ENCODE measurements around the gene CALHM3.

The CALHM3 gene

DNA sequence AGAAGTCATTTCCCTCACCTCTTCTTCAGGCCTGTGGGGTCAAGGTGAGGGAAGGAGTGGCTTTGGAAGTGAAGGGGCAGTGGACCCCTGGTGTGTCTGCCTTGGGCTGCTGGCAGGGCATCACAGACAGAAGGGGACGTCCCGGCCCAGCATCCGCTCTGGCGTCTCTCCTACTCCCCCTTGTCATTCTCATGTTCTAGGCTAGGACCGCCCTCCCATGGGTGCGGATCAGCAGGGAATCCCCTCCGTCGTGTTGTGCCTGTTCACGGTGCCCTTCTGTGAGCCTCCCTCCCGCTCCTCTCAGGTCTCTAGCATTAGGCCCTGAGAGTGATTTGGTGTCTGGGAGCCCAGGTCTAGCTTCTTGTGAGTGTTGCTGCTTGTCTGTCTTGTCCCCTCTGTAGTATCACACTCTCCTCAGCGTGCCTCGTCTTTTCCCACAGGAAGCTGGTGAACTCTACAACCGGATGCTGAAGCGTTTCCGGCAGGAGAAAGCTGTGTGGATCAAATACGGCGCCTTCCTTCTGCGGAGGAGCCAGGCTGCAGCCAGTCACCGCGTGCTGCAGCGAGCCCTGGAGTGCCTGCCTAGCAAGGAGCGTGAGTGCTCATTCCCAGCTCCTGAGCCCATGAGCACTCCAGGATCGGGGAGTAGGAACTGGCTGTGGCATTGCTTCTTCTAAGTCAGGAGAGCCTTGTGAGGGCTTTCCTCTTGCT is 35.4 kb downstream of the CALHM3 start:
- H3K27ac ChIP-seq (ENCODE audit: low read depth, low read length): peak overlapping the region; percentile 41
- peaks cover 24 to 70% (median 53%) of the 10 kb centered on the region in 5 donors for H3K4me1 ChIP-seq (ENCODE audit: control insufficient read depth in 5 of 5, insufficient read depth in 5 of 5, low read length in 5 of 5)
- peaks cover 3 to 83% (median 79%) of the 10 kb centered on the region in 5 donors for H3K36me3 ChIP-seq (ENCODE audit: control insufficient read depth in 5 of 5, insufficient read depth in 5 of 5, low read length in 5 of 5)

DNA sequence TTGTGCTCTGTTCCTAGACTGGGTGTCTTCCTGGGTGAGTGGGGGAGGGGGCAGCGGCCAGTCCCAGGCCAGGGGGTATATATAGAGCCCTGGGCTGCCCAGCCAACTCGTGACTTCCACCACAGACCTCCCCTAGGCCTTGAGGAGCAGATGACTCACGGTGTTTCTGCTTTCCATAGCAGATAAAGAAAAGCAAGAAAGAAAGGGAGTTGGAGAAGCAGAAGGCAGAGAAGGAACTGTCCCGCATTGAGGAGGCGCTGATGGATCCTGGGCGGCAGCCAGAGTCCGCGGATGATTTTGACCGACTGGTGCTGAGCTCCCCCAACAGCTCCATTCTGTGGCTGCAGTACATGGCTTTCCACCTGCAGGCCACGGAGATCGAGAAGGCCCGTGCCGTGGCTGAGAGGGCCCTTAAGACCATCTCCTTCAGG is 37.0 kb downstream of the CALHM3 start:
- Histone ChIP-seq H3K4me3 (ENCODE audit: low read depth in 1 of 5, low read length in 5 of 5) (no peak overlapping the region), H3K27me3 (ENCODE audit: control insufficient read depth in 5 of 5, insufficient read depth in 4 of 5, low read length in 5 of 5) (no peaks in the 10 kb centered on the region), H3K4me1 (ENCODE audit: control insufficient read depth in 5 of 5, insufficient read depth in 5 of 5, low read length in 5 of 5) (peaks cover 15 to 57% (median 39%) of the 10 kb centered on the region in 5 donors), H3K27ac (ENCODE audit: low read depth, low read length) (peak overlapping the region; percentile 30), H3K9ac (ENCODE audit: low read length in 5 of 5) (peak overlapping the region in 1 of 5 donors; percentile 7), H3K36me3 (ENCODE audit: control insufficient read depth in 5 of 5, insufficient read depth in 5 of 5, low read length in 5 of 5) (peaks cover 3 to 87% (median 80%) of the 10 kb centered on the region in 5 donors), H3K9me3 (ENCODE audit: control insufficient read depth in 5 of 5, low read length in 5 of 5) (no peaks in the 10 kb centered on the region)

More for the DNA sequence above, 35.4 kb downstream of the CALHM3 start:
- H3K9ac ChIP-seq (ENCODE audit: low read length in 5 of 5): no peak overlapping the region
- no peaks in the 10 kb centered on the region for H3K27me3 ChIP-seq (ENCODE audit: control insufficient read depth in 5 of 5, insufficient read depth in 4 of 5, low read length in 5 of 5)
- no peak overlapping the region for H3K4me3 ChIP-seq (ENCODE audit: low read depth in 1 of 5, low read length in 5 of 5)
- no peaks in the 10 kb centered on the region for H3K9me3 ChIP-seq (ENCODE audit: control insufficient read depth in 5 of 5, low read length in 5 of 5)

DNA sequence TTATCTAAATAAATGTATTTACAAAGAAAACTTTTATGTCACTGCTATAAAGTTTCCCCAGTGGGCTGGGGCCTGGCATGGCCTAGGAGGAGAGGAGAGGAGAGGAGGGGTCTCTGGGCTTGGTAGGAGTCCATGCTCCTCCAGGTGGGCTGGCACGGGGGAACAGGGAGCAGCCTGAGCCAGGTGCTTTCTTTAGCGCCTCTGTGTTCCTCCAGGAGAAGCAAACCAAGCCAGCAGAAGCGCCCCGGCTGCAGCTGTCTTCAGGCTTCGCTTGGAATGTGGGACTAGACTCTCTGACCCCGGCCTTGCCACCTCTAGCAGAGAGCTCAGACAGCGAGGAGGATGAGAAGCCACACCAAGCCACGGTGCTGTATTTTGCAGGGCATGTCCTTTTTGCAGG is 37.4 kb downstream of the CALHM3 start:
- Histone ChIP-seq H3K27ac (ENCODE audit: low read depth, low read length) (no peak overlapping the region), H3K4me1 (ENCODE audit: control insufficient read depth in 5 of 5, insufficient read depth in 5 of 5, low read length in 5 of 5) (peaks cover 13 to 53% (median 35%) of the 10 kb centered on the region in 5 donors), H3K4me3 (ENCODE audit: low read depth in 1 of 5, low read length in 5 of 5) (no peak overlapping the region), H3K27me3 (ENCODE audit: control insufficient read depth in 5 of 5, insufficient read depth in 4 of 5, low read length in 5 of 5) (no peaks in the 10 kb centered on the region), H3K9ac (ENCODE audit: low read length in 5 of 5) (no peak overlapping the region), H3K36me3 (ENCODE audit: control insufficient read depth in 5 of 5, insufficient read depth in 5 of 5, low read length in 5 of 5) (peaks cover 3 to 87% (median 80%) of the 10 kb centered on the region in 5 donors), H3K9me3 (ENCODE audit: control insufficient read depth in 5 of 5, low read length in 5 of 5) (no peaks in the 10 kb centered on the region)

DNA sequence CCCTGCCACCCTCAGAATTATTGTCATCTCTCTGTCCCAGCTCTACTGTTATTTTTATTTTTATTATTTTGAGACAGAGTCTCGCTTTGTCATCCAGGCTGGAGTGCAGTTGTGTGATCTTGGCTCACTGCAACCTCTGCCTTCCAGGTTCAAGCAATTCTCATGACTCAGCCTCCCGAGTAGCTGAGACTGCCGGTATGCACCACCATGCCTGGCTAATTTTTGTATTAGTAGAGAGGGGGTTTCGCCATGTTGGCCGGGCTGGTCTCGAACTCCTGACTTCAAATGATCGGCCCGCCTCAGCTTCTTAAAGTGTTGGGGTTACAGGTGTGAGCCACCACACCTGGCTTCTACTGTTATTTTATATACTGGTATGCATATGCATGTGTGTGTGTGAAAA is 37.8 kb downstream of the CALHM3 start:
- no peaks in the 10 kb centered on the region for H3K27me3 ChIP-seq (ENCODE audit: control insufficient read depth in 5 of 5, insufficient read depth in 4 of 5, low read length in 5 of 5)
- H3K36me3 ChIP-seq (ENCODE audit: control insufficient read depth in 5 of 5, insufficient read depth in 5 of 5, low read length in 5 of 5): peaks cover 3 to 88% (median 79%) of the 10 kb centered on the region in 5 donors
- no peak overlapping the region for H3K4me3 ChIP-seq (ENCODE audit: low read depth in 1 of 5, low read length in 5 of 5)
- H3K27ac ChIP-seq (ENCODE audit: low read depth, low read length): no peak overlapping the region
- H3K4me1 ChIP-seq (ENCODE audit: control insufficient read depth in 5 of 5, insufficient read depth in 5 of 5, low read length in 5 of 5): peaks cover 9 to 48% (median 31%) of the 10 kb centered on the region in 5 donors
- H3K9me3 ChIP-seq (ENCODE audit: control insufficient read depth in 5 of 5, low read length in 5 of 5): no peaks in the 10 kb centered on the region
- H3K9ac ChIP-seq (ENCODE audit: low read length in 5 of 5): no peak overlapping the region

DNA sequence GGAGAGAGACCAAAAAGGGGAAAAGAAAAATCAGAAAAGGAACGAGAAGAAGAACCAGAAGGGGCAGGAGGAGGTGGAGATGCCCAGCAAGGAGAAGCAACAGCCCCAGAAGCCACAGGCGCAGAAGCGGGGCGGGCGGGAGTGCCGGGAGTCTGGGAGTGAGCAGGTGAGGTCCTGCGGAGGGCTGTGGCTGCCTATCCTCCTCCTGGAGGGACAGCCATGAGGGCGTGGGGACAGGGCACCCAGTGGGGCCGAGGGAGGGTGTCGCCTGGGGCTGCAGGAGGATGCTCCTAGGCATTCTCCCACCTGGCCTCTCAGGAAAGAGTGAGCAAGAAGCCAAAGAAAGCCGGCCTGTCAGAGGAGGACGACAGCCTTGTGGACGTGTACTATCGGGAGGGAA is 38.6 kb downstream of the CALHM3 start:
- peaks cover 3 to 85% (median 78%) of the 10 kb centered on the region in 5 donors for H3K36me3 ChIP-seq (ENCODE audit: control insufficient read depth in 5 of 5, insufficient read depth in 5 of 5, low read length in 5 of 5)
- no peak overlapping the region for H3K9ac ChIP-seq (ENCODE audit: low read length in 5 of 5)
- H3K27ac ChIP-seq (ENCODE audit: low read depth, low read length): no peak overlapping the region
- H3K4me3 ChIP-seq (ENCODE audit: low read depth in 1 of 5, low read length in 5 of 5): no peak overlapping the region
- H3K4me1 ChIP-seq (ENCODE audit: control insufficient read depth in 5 of 5, insufficient read depth in 5 of 5, low read length in 5 of 5): peaks cover 3 to 41% (median 23%) of the 10 kb centered on the region in 5 donors
- no peaks in the 10 kb centered on the region for H3K27me3 ChIP-seq (ENCODE audit: control insufficient read depth in 5 of 5, insufficient read depth in 4 of 5, low read length in 5 of 5)
- H3K9me3 ChIP-seq (ENCODE audit: control insufficient read depth in 5 of 5, low read length in 5 of 5): no peaks in the 10 kb centered on the region

DNA sequence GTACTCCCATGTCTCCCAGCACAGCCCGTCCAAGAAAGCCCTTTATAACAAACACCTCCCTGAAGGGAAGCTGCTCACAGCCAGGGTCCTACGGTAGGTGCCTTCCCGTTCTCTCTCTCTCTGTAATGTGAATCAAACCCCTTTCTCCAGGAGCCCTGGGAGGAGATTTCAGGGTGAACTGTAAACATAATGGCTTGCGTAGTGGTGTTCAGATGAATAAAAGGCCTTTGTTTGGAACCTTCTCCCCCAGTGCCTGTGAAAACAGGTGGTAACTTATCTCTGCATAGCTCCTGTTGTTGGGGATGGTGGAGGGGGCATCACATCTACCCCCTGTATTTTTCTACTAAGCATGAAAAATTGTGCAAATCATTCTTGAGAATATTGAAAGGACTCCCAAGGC is 39.3 kb downstream of the CALHM3 start:
- Histone ChIP-seq H3K4me3 (ENCODE audit: low read depth in 1 of 5, low read length in 5 of 5) (no peak overlapping the region), H3K9me3 (ENCODE audit: control insufficient read depth in 5 of 5, low read length in 5 of 5) (no peaks in the 10 kb centered on the region), H3K36me3 (ENCODE audit: control insufficient read depth in 5 of 5, insufficient read depth in 5 of 5, low read length in 5 of 5) (peaks cover 3 to 82% (median 74%) of the 10 kb centered on the region in 5 donors), H3K27me3 (ENCODE audit: control insufficient read depth in 5 of 5, insufficient read depth in 4 of 5, low read length in 5 of 5) (no peaks in the 10 kb centered on the region), H3K9ac (ENCODE audit: low read length in 5 of 5) (no peak overlapping the region), H3K27ac (ENCODE audit: low read depth, low read length) (no peak overlapping the region), H3K4me1 (ENCODE audit: control insufficient read depth in 5 of 5, insufficient read depth in 5 of 5, low read length in 5 of 5) (peaks cover 3 to 34% (median 17%) of the 10 kb centered on the region in 5 donors)

DNA sequence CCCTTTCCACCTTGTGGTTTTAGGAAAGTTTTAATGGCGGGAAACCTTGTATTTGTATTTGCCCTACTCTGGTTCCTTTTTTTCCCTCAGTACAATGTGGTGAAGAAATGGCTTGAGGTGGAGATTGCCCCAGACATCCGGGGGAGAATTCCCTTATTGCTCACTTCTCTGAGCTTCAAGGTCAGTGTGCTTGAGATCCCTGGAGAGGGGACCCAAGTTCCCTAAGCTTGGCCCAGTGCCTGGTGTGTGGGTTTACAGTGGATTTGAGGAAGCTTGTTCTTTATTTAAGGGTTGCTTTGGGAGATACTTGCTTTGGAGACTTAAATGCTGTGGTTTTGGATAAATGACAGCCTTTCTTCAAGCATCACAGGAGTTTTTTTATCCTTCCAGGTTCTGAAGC is 45.2 kb downstream of the CALHM3 start:
- no peak overlapping the region for H3K9ac ChIP-seq (ENCODE audit: low read length in 5 of 5)
- peaks cover 18 to 73% (median 55%) of the 10 kb centered on the region in 5 donors for H3K36me3 ChIP-seq (ENCODE audit: control insufficient read depth in 5 of 5, insufficient read depth in 5 of 5, low read length in 5 of 5)
- H3K27ac ChIP-seq (ENCODE audit: low read depth, low read length): no peak overlapping the region
- H3K9me3 ChIP-seq (ENCODE audit: control insufficient read depth in 5 of 5, low read length in 5 of 5): no peaks in the 10 kb centered on the region
- peaks cover 0 to 12% (median 5%) of the 10 kb centered on the region in 5 donors for H3K4me1 ChIP-seq (ENCODE audit: control insufficient read depth in 5 of 5, insufficient read depth in 5 of 5, low read length in 5 of 5)
- H3K4me3 ChIP-seq (ENCODE audit: low read depth in 1 of 5, low read length in 5 of 5): no peak overlapping the region
- no peaks in the 10 kb centered on the region for H3K27me3 ChIP-seq (ENCODE audit: control insufficient read depth in 5 of 5, insufficient read depth in 4 of 5, low read length in 5 of 5)

DNA sequence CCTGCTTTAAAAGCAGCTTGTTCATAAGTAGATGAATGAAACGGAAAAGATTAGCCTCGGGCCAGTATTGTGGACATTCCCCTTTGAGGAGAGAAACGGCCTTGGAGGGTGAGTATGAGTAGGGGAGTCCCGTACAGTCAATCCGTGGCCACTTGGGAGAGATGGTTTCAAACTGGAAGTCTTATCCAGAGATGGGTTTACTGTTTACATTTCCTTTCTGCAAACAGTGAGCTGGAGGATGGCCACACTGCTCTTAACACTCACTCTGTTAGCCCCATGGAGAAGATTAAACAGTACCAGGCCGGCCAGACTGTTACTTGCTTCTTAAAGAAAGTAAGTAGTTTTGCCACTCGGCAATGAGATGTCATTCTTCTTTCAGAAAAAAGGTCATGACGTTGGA is 47.1 kb downstream of the CALHM3 start:
- Histone ChIP-seq H3K27me3 (ENCODE audit: control insufficient read depth in 5 of 5, insufficient read depth in 4 of 5, low read length in 5 of 5) (no peaks in the 10 kb centered on the region), H3K4me1 (ENCODE audit: control insufficient read depth in 5 of 5, insufficient read depth in 5 of 5, low read length in 5 of 5) (peaks cover 0 to 12% (median 5%) of the 10 kb centered on the region in 5 donors), H3K4me3 (ENCODE audit: low read depth in 1 of 5, low read length in 5 of 5) (no peak overlapping the region), H3K36me3 (ENCODE audit: control insufficient read depth in 5 of 5, insufficient read depth in 5 of 5, low read length in 5 of 5) (peaks cover 24 to 73% (median 56%) of the 10 kb centered on the region in 5 donors), H3K9ac (ENCODE audit: low read length in 5 of 5) (no peak overlapping the region), H3K27ac (ENCODE audit: low read depth, low read length) (no peak overlapping the region), H3K9me3 (ENCODE audit: control insufficient read depth in 5 of 5, low read length in 5 of 5) (no peaks in the 10 kb centered on the region)

DNA sequence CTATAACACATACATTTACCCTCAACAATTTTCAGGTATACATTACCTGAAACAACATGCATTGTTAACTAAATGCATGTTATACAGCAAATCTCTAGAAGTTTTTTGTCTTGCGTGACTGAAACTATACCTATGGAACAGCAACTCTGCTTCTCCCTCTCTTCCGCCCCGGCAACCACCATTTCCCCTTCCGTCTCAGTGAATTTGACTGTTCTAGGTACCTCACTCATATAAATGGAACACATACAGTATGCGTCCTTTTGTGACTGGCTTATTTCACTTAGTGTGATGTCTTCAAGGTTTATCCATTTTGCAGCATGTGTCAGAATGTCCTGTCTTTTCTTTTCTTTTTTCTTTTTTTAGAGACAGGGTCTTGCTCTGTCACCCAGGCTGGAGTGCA is 49.4 kb downstream of the CALHM3 start:
- Histone ChIP-seq H3K9ac (ENCODE audit: low read length in 5 of 5) (no peak overlapping the region), H3K4me1 (ENCODE audit: control insufficient read depth in 5 of 5, insufficient read depth in 5 of 5, low read length in 5 of 5) (peaks cover 0 to 11% (median 5%) of the 10 kb centered on the region in 5 donors), H3K27ac (ENCODE audit: low read depth, low read length) (no peak overlapping the region), H3K36me3 (ENCODE audit: control insufficient read depth in 5 of 5, insufficient read depth in 5 of 5, low read length in 5 of 5) (peaks cover 27 to 71% (median 58%) of the 10 kb centered on the region in 5 donors), H3K9me3 (ENCODE audit: control insufficient read depth in 5 of 5, low read length in 5 of 5) (no peaks in the 10 kb centered on the region), H3K27me3 (ENCODE audit: control insufficient read depth in 5 of 5, insufficient read depth in 4 of 5, low read length in 5 of 5) (no peaks in the 10 kb centered on the region), H3K4me3 (ENCODE audit: low read depth in 1 of 5, low read length in 5 of 5) (no peak overlapping the region)

DNA sequence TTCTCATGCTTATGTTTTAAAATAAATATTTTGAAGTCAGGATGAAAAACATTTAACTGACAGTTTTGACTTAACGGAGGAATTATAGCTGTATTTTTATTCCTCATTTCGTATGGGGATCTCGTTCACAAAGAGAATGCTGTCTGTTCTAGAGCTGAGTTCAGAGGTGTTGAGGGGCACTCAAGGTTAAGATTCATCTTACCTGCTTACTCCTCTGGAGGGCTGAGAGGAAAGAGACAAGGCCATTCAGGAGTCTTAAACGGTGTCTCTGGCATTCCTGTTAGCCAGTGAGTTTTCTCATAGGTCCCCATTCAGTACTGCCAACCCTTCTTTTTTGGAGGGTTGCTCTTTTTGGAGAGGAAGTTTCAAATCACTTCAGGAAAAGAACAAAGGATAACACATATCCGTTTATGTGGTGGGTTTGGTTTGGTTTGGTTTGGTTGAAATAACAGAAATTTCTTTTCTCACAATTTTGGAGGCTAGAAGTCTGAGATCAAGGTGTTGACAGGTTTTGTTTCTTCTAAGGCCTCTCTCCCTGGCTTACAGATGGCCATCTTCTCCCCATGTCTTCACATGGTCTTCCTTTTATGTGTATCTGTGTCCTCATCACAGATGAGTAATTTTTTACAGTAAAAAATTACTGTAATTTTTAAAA is 49.9 kb downstream of the CALHM3 start:
- Histone ChIP-seq H3K36me3 (ENCODE audit: control insufficient read depth in 5 of 5, insufficient read depth in 5 of 5, low read length in 5 of 5) (peaks cover 32 to 71% (median 58%) of the 10 kb centered on the region in 5 donors), H3K27me3 (ENCODE audit: control insufficient read depth in 5 of 5, insufficient read depth in 4 of 5, low read length in 5 of 5) (no peaks in the 10 kb centered on the region), H3K9me3 (ENCODE audit: control insufficient read depth in 5 of 5, low read length in 5 of 5) (no peaks in the 10 kb centered on the region), H3K4me1 (ENCODE audit: control insufficient read depth in 5 of 5, insufficient read depth in 5 of 5, low read length in 5 of 5) (peaks cover 0 to 5% (median 2%) of the 10 kb centered on the region in 5 donors), H3K4me3 (ENCODE audit: low read depth in 1 of 5, low read length in 5 of 5) (no peak overlapping the region), H3K9ac (ENCODE audit: low read length in 5 of 5) (no peak overlapping the region), H3K27ac (ENCODE audit: low read depth, low read length) (no peak overlapping the region)
